Stomach (tissue), 9 donors: Measurements from ENCODE around the gene CCT6B. TPM values are rescaled to one million over a fixed set of nuclear protein-coding genes. Genes with fewer than 3 reads are reported as not detected.
A peak's percentile ranks its signal among the peaks of the same experiment; 100 is the strongest.

Experiments used
- DNase-seq, 2 donors: peaks; one replicate each; pipeline versions ENCODE4 v3.0.0 to v3.0.0-alpha.2; 2013 to 2019
- H3K27ac ChIP-seq, 5 donors: fragments of 200-600 bp in 4 of 5; sonication (generic) in 4 of 5; one replicate each; pipeline ENCODE4 v1.5.1; 2013 to 2019; ENCODE audit warnings: mild to moderate bottlenecking in 1 of 5, moderate library complexity in 1 of 5
- H3K27me3 ChIP-seq, 3 donors: fragments of 200-600 bp; sonication (generic); one replicate each; pipeline ENCODE4 v1.5.1; 2017 to 2019; ENCODE audit warnings: mixed run types in 1 of 3
- H3K36me3 ChIP-seq, 4 donors: fragments of 200-600 bp; sonication (generic); 1 replicate in 3 of 4; 2 replicates in 1 of 4; pipeline ENCODE4 v1.5.1; 2016 to 2019
- H3K4me1 ChIP-seq, 4 donors: fragments of 200-600 bp; sonication (generic); one replicate each; pipeline ENCODE4 v1.5.1; 2016 to 2019
- H3K4me3 ChIP-seq, 4 donors: fragments of 200-600 bp; sonication (generic) in 3 of 4; one replicate each; pipeline ENCODE4 v1.5.1; 2016 to 2019; ENCODE audit warnings: mild to moderate bottlenecking in 1 of 4
- H3K9me3 ChIP-seq, 4 donors: fragments of 200-600 bp; sonication (generic); one replicate each; pipeline ENCODE4 v1.5.1; 2016 to 2019
- EP300 ChIP-seq: sonication (generic); formaldehyde crosslinking; IDR thresholded peaks from one replicate; pipeline ENCODE4 v1.6.1; 2017; ENCODE audit warnings: antibody characterized with exemption
- POLR2A ChIP-seq, 4 donors: fragments of 450-650 bp; IDR thresholded peaks; one replicate each; pipeline ENCODE4 v1.6.1; 2016; ENCODE audit warnings: antibody characterized with exemption in 4 of 4, control low read depth in 2 of 4, mild to moderate bottlenecking in 1 of 4, moderate library complexity in 1 of 4
- POLR2AphosphoS5 ChIP-seq, 3 donors: sonication (generic); formaldehyde crosslinking; IDR thresholded peaks; one replicate each; pipeline ENCODE4 v1.6.1; 2016; ENCODE audit warnings: antibody characterized with exemption in 3 of 3
- WGBS, 5 donors: extraction: QIAGEN DNeasy Blood & Tissue Kit in 3 of 5; methylation state at CpG; one replicate each; pipeline versions ENCODE4 v1.1.5 to v1.1.7; 2013 to 2018; 5-methylcytosine and 5-hydroxymethylcytosine counted together
- intact Hi-C: fragments of 100-400 bp; cut with DNase I; formaldehyde crosslinking; loops from one replicate; pipeline ENCODE4 v1.15.1; 2023; ENCODE audit warnings: low total_unique reads
- polyA plus RNA-seq, 3 donors: library from polyadenylated mRNA; stranded (reverse); fragments of 200-250 nt; gene quantifications; one replicate each; pipeline ENCODE4 v1.2.3, GENCODE V29; 2013
- total RNA-seq, 5 donors: library from RNA; depleted of rRNA; stranded (reverse); fragments of >200 nt; gene quantifications; one replicate each; pipeline versions ENCODE4 v1.1.0 to v1.2.3, GENCODE V29; 2014 to 2016
- TF ChIP-seq, protein P1 (sequence below), 7 experiments: fragments of 450-650 bp in 4 of 7; fragments of 200-600 bp in 3 of 7; sonication (generic) in 3 of 7; IDR thresholded peaks; one replicate each; pipeline ENCODE4 v1.5.1; 2016 to 2019; ENCODE audit warnings: antibody characterized with exemption in 7 of 7, control low read depth in 2 of 7, mild to moderate bottlenecking in 1 of 7
- donor health status: healthy with polysubstance abuse.
- donor health status: Bipolar disorder and iron deficiency.
- donor health status: healthy.

The CCT6B gene
- total and polyA plus RNA-seq, 8 donors: 0.45 to 8.6 (median 1.4) TPM; not detected in 2

DNA sequence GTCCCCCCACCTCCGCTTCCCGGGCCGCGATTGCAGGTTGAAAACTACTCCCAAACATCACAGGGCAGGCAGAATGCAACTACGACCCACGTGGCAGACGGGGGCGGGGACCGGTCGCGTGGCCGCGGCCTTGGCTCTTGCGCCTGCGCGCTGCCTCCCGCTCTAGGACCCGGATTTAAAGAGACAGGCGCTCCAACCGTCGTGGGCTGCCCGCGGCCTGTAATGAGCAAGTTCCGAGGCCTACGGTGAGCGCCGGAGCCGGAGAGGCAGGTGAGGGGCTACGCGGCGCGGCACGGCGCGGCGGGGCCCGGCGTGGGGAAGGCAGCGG lies 19.1 kb upstream of the CCT6B start, which contains the start of gene LIG3:
TSS of gene LIG3 (plus strand) at position 160 of the 328 bp plus-strand sequence. CDS start 2,494 bp downstream, outside the sequence.
- Histone ChIP-seq H3K36me3 (peaks cover 0 to 17% (median 12%) of the 10 kb centered on the region in 4 donors), H3K27me3 (no peaks in the 10 kb centered on the region), H3K9me3 (no peaks in the 10 kb centered on the region), H3K27ac (peak within 1 kb of the TSS; percentile 98 to 100 (median 100)), H3K4me3 (peak within 1 kb of the TSS; percentile 70 to 88 (median 77)), H3K4me1 (peaks cover 12 to 51% (median 35%) of the 10 kb centered on the region in 4 donors)
- peak; percentile 94 to 98 for DNase-seq
- intact Hi-C loops: no loop called here
- WGBS, 5 donors: 0 to 1% (median 1%) methylated on average over 23 to 39 of the region's 39 CpGs
- TF ChIP-seq EP300 (no peak), POLR2AphosphoS5 (IDR thresholded peaks at IDR 0.05) (peak; percentile 82 to 93 (median 92)), POLR2A (IDR thresholded peaks at IDR 0.05) (peak in 1 of 4 donors; percentile 35)
- TF ChIP-seq, protein P1, sequence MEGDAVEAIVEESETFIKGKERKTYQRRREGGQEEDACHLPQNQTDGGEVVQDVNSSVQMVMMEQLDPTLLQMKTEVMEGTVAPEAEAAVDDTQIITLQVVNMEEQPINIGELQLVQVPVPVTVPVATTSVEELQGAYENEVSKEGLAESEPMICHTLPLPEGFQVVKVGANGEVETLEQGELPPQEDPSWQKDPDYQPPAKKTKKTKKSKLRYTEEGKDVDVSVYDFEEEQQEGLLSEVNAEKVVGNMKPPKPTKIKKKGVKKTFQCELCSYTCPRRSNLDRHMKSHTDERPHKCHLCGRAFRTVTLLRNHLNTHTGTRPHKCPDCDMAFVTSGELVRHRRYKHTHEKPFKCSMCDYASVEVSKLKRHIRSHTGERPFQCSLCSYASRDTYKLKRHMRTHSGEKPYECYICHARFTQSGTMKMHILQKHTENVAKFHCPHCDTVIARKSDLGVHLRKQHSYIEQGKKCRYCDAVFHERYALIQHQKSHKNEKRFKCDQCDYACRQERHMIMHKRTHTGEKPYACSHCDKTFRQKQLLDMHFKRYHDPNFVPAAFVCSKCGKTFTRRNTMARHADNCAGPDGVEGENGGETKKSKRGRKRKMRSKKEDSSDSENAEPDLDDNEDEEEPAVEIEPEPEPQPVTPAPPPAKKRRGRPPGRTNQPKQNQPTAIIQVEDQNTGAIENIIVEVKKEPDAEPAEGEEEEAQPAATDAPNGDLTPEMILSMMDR (IDR thresholded peaks at IDR 0.05): peak in 1 of 7 experiments; percentile 7

DNA sequence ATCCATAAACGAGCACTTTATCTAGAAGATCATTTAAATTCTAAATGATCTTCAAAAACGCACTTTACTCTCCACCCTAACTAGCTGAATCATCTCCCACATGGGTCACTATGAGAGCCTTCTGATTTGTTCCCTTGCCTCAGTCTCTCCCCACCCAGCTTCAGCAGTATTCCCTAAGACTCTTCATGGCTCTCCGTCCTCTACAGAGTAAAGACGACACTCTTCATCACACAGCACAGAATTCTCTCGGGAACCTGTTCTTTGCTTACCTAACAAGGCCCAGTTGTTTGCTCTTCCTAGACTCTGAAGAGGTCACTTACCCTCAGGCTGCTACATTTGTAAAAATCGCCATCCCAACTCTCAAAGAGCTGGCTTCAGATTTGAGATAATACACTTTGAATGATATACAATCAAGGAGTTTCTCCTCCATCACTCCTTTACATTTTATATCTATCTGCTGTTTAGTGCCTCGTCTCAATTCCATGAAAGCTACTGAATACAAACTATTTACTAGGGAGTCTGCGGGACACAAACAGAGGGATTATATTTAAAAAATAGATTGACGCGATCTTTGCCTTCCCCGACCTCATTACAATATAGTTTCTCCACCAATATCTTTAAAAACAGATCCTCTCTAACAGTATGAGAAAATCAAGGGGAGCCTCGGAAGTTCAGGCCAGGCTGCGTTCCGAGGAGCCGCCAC lies 18.5 kb upstream of the CCT6B start:
- Histone ChIP-seq H3K27ac (peak overlapping the region; percentile 59 to 100 (median 100)), H3K27me3 (no peaks in the 10 kb centered on the region), H3K4me3 (peak overlapping the region; percentile 70 to 88 (median 77)), H3K9me3 (no peaks in the 10 kb centered on the region), H3K4me1 (peaks cover 12 to 46% (median 35%) of the 10 kb centered on the region in 4 donors), H3K36me3 (peaks cover 0 to 12% (median 10%) of the 10 kb centered on the region in 4 donors)
- no peak for TF ChIP-seq POLR2A (IDR thresholded peaks at IDR 0.05)
- TF ChIP-seq, protein P1 (IDR thresholded peaks at IDR 0.05): no peak
- TF ChIP-seq EP300: no peak
- no peak for TF ChIP-seq POLR2AphosphoS5 (IDR thresholded peaks at IDR 0.05)
- 15 to 22% (median 20%) methylated on average over 15 of the region's 15 CpGs for WGBS, 5 donors
- intact Hi-C loops: no loop called here
- no peak for DNase-seq

DNA sequence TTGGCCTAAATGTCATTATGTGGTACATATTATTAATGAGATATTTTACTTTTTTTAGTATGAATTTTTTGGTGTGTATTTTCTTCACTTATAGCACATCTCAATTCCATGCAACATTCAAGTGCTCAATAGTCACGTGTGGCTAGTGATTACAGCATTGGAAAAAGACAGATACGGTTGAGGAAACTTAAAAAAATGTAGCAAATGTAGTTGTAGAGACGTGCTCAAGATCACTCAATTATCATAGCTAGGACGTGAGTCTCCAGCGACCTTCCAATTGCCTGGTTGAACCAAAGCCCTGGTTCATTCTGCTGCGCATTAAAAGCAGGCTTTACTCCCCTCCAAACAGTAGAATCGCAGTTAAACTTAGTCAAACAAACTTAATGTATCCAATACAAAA lies 17.9 kb upstream of the CCT6B start:
- intact Hi-C loops: no loop called here
- TF ChIP-seq, protein P1 (IDR thresholded peaks at IDR 0.05): no peak
- no peak for TF ChIP-seq POLR2AphosphoS5 (IDR thresholded peaks at IDR 0.05)
- TF ChIP-seq POLR2A (IDR thresholded peaks at IDR 0.05): no peak
- no peak for TF ChIP-seq EP300
- Histone ChIP-seq H3K27ac (peak overlapping the region in 1 of 5 donors; percentile 100), H3K36me3 (peaks cover 0 to 12% (median 8%) of the 10 kb centered on the region in 4 donors), H3K9me3 (no peaks in the 10 kb centered on the region), H3K4me3 (no peak overlapping the region), H3K27me3 (no peaks in the 10 kb centered on the region), H3K4me1 (peaks cover 12 to 42% (median 33%) of the 10 kb centered on the region in 4 donors)
- 89 to 95% (median 93%) methylated on average over 7 of the region's 7 CpGs for WGBS, 5 donors
- no peak for DNase-seq

DNA sequence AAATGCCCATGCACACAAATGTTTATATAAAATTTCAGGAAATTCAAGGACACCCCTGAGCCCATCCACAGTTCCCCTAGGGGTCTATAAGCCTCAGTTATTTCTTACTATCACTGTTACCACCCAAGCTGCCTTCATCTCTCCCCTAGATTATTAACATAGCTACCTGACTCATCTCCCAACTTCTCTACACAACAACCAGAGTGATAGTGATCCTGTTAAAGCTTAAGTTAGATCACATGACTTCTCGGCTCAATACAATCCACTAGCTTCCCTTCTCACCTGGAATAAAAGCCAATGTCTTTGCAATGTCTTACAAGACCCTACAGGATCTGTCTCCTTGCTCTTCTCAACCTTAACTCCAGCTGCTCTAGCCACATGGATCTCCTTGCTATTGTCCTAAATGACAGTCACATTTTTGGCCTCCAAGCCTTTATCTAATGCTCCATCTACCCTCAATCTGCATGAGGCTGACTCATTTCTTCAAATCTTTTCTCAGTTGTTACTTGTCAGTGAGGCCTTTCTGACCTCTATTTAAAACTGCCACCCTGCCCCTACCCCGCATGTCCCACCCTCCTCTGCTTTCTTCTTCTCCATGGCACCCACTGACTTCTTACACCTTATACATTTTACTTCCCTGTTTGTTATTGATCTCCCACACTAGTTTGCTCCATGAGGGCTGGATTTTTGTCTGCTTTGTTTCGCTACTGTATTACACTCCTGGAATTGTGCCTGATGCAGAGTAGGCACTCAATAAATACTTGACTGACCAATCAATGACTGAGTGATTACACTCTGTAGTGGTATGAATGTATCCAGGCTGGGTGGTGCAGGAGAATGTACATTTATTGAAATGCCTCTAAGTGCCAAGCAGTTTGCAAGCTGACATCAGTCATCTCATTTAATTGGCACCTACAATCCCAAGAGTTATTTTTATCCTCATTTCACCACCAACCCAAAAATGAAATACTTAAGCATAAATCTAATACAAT lies 13.8 kb upstream of the CCT6B start:
- Histone ChIP-seq H3K27me3 (no peaks in the 10 kb centered on the region), H3K4me1 (peaks cover 4 to 10% (median 8%) of the 10 kb centered on the region in 4 donors), H3K27ac (no peak overlapping the region), H3K4me3 (no peak overlapping the region), H3K9me3 (no peaks in the 10 kb centered on the region), H3K36me3 (peaks cover 0 to 4% (median 1%) of the 10 kb centered on the region in 4 donors)
- no peak for DNase-seq
- WGBS, 5 donors: 71 to 85% (median 83%) methylated on average over 3 of the region's 3 CpGs
- intact Hi-C loops: no loop called here
- TF ChIP-seq EP300 (no peak), POLR2A (IDR thresholded peaks at IDR 0.05) (no peak), POLR2AphosphoS5 (IDR thresholded peaks at IDR 0.05) (no peak)
- TF ChIP-seq, protein P1 (IDR thresholded peaks at IDR 0.05): no peak
